ENCODE data around the gene TIGD1.

The TIGD1 gene

DNA sequence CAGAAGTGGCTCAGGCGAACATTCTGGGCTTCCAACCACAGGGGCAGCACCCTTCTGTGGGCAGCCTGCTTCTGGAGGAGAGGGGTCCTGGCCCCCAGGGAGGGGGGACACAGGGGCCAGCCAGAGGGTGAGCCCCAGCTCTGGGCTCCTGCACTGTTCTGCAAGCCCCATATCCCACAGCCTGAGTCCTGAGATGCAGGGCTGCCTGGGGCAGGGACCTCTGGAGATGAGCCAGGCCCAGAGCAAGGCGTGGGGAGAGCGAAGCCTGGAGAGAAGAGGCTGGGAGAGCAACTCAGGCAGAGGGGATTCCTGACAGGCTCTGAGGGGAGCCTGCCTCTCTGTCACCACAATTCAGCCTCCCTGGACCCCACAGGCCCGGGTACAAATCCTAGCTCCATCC is 43.6 kb downstream of the TIGD1 start:
- peaks cover 13 to 35% (median 31%) of the 10 kb centered on the region in 10 experiments; a peak in 19 of 20 replicates for H3K4me1 ChIP-seq
- H3K36me3 ChIP-seq: no peaks in the 10 kb centered on the region
- H3K9ac ChIP-seq: no peak overlapping the region
- H3K4me2 ChIP-seq: no peak overlapping the region
- peaks cover 0 to 25% (median 4%) of the 10 kb centered on the region in 11 experiments; a peak in 10 of 22 replicates for H4K20me1 ChIP-seq
- no peak overlapping the region for H3K27ac ChIP-seq
- peaks cover 37 to 55% (median 52%) of the 10 kb centered on the region in 11 experiments for H3K27me3 ChIP-seq
- TF ChIP-seq Cebpa-rat (IDR thresholded peaks at IDR 0.05): no peak
- H3K4me3 ChIP-seq: no peak overlapping the region
- no peaks in the 10 kb centered on the region for H3K9me3 ChIP-seq (replicated peaks in 1 of 11)

DNA sequence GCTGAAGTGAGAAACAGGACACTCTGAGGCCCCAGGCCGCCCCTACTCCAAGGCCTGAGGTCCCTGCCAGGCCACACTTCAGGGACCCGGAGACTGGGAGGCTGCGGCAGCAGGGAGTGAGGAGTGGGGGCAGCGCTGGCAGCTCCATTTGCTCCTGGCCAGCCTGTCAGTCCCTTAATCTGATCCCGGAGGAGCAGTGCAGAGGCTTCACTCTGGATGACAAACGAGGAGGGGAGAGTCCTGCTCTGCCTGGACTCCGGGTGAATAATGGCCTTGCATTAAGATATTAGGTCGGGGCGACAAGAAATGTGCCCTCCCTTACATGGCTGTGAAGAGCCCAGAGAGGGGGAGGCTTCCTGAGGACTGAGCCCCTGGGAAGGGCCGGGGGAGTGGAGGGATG is 44.5 kb downstream of the TIGD1 start:
- peaks cover 6 to 26% (median 22%) of the 10 kb centered on the region in 10 experiments; a peak in 18 of 20 replicates for H3K4me1 ChIP-seq
- H3K36me3 ChIP-seq: no peaks in the 10 kb centered on the region
- peaks cover 37 to 63% (median 60%) of the 10 kb centered on the region in 11 experiments for H3K27me3 ChIP-seq
- H3K27ac ChIP-seq: no peak overlapping the region
- no peaks in the 10 kb centered on the region for H3K9me3 ChIP-seq (replicated peaks in 1 of 11)
- H4K20me1 ChIP-seq: peaks cover 0 to 24% (median 4%) of the 10 kb centered on the region in 11 experiments; a peak in 9 of 22 replicates
- no peak for TF ChIP-seq Cebpa-rat (IDR thresholded peaks at IDR 0.05)
- H3K4me3 ChIP-seq: no peak overlapping the region
- no peak overlapping the region for H3K9ac ChIP-seq
- no peak overlapping the region for H3K4me2 ChIP-seq

DNA sequence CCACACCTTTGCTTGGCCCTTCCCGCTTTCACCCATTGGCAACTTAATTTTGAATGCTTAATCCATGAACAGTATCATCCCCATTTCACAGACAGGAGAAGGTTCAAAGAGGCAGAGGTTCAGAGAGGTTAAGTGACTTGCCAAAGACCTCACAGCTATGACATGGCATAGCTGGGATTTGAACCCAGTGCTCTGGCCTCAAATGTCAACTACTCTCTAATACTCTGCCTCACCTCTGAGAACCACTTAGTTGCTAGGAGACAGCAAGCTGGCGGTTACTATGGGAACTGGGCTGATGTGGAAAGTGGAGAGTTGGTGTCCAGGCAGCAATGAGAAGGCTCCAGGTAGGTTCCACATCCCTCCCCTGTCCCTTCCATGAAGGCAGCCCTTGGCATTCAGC is 45.9 kb downstream of the TIGD1 start:
- Histone ChIP-seq H3K36me3 (no peaks in the 10 kb centered on the region), H3K27me3 (peaks cover 37 to 69% (median 62%) of the 10 kb centered on the region in 11 experiments), H3K9me3 (replicated peaks in 1 of 11) (no peaks in the 10 kb centered on the region), H4K20me1 (peaks cover 0 to 26% (median 4%) of the 10 kb centered on the region in 11 experiments; a peak in 9 of 22 replicates), H3K27ac (no peak overlapping the region), H3K9ac (no peak overlapping the region), H3K4me1 (peaks cover 6 to 18% (median 17%) of the 10 kb centered on the region in 10 experiments; a peak in 16 of 20 replicates), H3K4me3 (no peak overlapping the region), H3K4me2 (no peak overlapping the region)
- TF ChIP-seq Cebpa-rat (IDR thresholded peaks at IDR 0.05): no peak

DNA sequence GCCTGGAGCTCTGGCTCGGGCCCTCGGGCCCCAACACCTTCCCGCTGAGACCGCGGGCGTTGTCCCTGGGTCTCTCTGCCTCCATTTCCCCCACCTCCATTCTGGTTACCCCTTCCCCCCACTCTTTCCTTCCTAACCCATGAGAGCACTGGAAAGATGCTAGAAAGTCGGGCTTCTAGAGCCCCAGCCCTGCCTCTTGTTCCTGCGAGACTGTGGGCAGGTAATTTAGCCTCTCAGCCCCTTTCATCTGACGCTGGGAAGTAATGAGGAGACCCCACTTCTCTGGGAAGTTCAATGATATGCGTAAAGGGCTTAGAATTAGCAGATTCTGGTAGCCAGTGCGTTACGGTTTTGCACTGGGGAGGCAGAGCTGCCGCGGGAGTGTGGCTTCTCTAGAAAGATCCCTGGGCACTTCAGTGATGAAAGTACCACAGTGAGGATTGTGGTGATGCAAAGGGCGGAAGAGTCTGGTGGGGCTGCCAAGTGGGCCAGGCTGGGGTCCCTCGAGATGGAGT is 46.5 kb downstream of the TIGD1 start:
- Histone ChIP-seq H3K36me3 (no peaks in the 10 kb centered on the region), H3K9me3 (replicated peaks in 1 of 11) (no peaks in the 10 kb centered on the region), H3K4me2 (peak overlapping the region in 7 of 11 experiments; percentile 34 to 57 (median 49); a peak in 7 of 22 replicates), H3K9ac (no peak overlapping the region), H3K4me1 (peaks cover 6 to 18% (median 17%) of the 10 kb centered on the region in 10 experiments; a peak in 16 of 20 replicates), H4K20me1 (peaks cover 0 to 26% (median 4%) of the 10 kb centered on the region in 11 experiments; a peak in 9 of 22 replicates), H3K4me3 (peak overlapping the region in 1 of 10 experiments; percentile 42; a peak in 1 of 20 replicates), H3K27me3 (peaks cover 37 to 69% (median 62%) of the 10 kb centered on the region in 11 experiments), H3K27ac (no peak overlapping the region)
- no peak for TF ChIP-seq Cebpa-rat (IDR thresholded peaks at IDR 0.05)

DNA sequence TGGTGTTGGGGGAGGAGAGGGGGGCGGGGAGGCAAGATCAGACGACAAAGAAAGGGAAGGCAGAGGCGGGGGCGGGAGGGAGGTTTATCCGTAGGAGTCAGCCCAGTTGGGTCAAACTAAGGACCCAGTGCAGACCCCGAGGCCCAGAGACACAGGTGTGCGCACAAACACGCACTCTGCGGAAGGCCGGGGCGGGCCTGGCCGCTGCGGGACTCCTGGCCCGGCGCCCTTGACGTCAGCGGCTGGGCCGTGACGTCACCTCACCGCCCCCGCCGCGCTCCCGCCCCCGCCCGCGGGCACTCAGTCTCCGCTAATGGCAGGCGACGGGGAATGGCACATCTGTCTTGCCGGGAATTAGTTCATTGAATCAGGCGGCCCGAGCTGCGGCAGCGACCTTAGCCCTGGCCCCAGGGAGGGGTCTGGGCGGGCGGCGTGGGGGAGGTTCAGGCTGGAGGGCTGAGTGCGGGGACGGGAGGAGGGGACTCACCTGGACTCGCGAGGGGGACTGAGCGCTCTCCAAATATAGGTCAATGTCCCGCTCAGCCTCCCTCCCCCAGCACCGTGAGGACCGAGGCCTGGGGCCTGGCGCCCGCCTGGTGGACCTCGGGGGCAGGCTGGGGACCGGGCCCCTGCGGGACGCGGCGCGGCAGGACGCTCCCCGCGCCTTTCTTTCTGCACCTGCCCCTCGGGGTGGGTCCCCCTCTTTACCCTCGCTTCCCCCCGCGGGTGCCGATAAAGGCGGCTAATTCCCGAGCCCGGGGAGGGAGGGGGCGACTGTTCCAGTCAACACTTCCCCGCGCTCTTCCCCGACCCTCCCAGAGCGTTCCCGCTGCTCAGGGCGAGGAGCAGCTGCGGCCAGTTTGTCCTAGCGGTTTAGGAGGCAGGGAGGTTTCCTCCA is 47.2 kb downstream of the TIGD1 start:
- Histone ChIP-seq H3K4me1 (peaks cover 6 to 18% (median 17%) of the 10 kb centered on the region in 10 experiments; a peak in 16 of 20 replicates), H3K4me2 (peak overlapping the region in 10 of 11 experiments; percentile 29 to 57 (median 50); a peak in 17 of 22 replicates), H3K9me3 (replicated peaks in 1 of 11) (no peaks in the 10 kb centered on the region), H4K20me1 (peaks cover 0 to 26% (median 4%) of the 10 kb centered on the region in 11 experiments; a peak in 9 of 22 replicates), H3K27ac (no peak overlapping the region), H3K27me3 (peaks cover 37 to 69% (median 62%) of the 10 kb centered on the region in 11 experiments), H3K9ac (no peak overlapping the region), H3K36me3 (no peaks in the 10 kb centered on the region), H3K4me3 (peak overlapping the region in 1 of 10 experiments; percentile 42; a peak in 2 of 20 replicates)
- no peak for TF ChIP-seq Cebpa-rat (IDR thresholded peaks at IDR 0.05)

DNA sequence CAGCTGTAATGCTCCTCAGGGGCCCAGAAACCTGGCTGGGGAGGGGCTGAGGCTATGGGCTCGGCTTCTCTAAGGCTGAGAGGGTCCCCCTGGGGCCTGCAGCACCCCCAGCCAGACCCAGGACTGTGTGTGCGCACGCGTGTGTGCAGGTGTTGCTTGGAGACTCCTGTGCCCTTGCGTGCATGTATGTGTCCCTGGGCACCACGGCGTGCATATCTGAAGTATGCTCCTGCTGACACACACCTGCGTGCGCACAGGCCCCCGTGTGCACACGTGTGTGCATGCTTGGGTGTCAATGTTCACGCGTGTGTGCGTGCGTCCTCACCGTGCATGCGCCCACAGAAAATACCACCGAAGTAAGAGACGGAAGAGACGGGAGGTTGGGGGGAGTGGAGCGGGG is 47.8 kb downstream of the TIGD1 start:
- peaks cover 0 to 26% (median 4%) of the 10 kb centered on the region in 11 experiments; a peak in 9 of 22 replicates for H4K20me1 ChIP-seq
- peak overlapping the region in 7 of 11 experiments; percentile 38 to 67 (median 58); a peak in 10 of 22 replicates for H3K4me2 ChIP-seq
- H3K27ac ChIP-seq: no peak overlapping the region
- no peaks in the 10 kb centered on the region for H3K36me3 ChIP-seq
- H3K4me1 ChIP-seq: peaks cover 6 to 18% (median 17%) of the 10 kb centered on the region in 10 experiments; a peak in 16 of 20 replicates
- H3K27me3 ChIP-seq: peaks cover 37 to 69% (median 62%) of the 10 kb centered on the region in 11 experiments
- H3K9ac ChIP-seq: no peak overlapping the region
- H3K4me3 ChIP-seq: no peak overlapping the region
- TF ChIP-seq Cebpa-rat (IDR thresholded peaks at IDR 0.05): no peak
- H3K9me3 ChIP-seq (replicated peaks in 1 of 11): no peaks in the 10 kb centered on the region

DNA sequence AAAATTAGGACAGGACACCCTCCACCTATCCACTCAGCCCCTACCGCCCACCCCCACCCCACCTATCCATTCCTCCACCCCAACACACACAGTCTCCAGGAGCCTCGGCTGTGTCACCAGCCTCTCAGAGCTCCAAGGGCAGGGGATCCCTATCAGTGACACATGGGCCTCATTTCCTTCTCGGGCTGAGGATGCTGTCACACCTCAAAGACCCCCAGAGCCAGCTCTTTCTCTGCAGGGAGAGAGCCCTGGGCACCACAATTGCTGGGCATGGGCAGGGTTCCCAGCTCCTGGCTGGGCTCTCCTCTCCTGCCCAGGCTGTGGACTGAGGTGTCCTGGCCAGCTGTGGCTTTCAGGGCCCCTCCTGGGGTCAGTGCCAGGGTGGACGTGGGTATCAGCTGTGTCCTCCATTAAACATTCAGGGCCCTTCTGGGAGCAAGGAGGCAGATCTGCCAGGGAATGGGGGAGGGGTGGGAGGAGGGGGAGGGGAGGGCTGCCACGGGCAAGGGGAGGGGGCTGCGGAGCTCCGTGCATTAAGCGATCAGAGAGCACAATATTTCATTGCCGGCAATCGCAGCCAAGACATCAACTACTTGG is 48.5 kb downstream of the TIGD1 start:
- Histone ChIP-seq H3K4me1 (peaks cover 6 to 18% (median 17%) of the 10 kb centered on the region in 10 experiments; a peak in 16 of 20 replicates), H3K36me3 (no peaks in the 10 kb centered on the region), H3K4me2 (no peak overlapping the region; a peak in 2 of 22 replicates), H3K27me3 (peaks cover 37 to 66% (median 60%) of the 10 kb centered on the region in 11 experiments), H3K9me3 (replicated peaks in 1 of 11) (no peaks in the 10 kb centered on the region), H3K27ac (no peak overlapping the region), H3K4me3 (no peak overlapping the region), H3K9ac (no peak overlapping the region), H4K20me1 (peaks cover 0 to 26% (median 4%) of the 10 kb centered on the region in 11 experiments; a peak in 9 of 22 replicates)
- no peak for TF ChIP-seq Cebpa-rat (IDR thresholded peaks at IDR 0.05)

DNA sequence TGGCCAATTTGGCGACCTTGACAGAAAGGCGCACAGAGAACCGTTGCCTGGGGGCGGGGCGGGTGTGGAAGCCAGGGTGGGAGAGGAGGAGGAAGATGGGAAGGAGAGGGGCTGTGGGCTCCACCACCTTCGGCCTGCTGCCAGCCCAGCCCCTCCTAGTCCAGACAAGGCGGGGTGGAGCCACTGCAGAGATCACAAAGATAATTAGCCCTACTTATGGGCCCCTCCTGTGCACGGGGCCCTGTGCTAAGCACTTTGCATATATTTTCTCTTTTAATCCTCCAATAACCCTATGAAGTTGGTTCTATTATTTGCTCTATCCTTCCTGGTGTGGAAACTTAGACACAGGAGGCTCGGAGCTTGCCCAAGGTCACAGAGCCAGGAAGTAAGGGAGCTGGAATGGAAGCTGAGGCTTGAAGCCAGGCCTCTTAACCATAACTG is 49.0 kb downstream of the TIGD1 start:
- no peak overlapping the region for H3K27ac ChIP-seq
- TF ChIP-seq Cebpa-rat (IDR thresholded peaks at IDR 0.05): no peak

More for the DNA sequence above, 49.0 kb downstream of the TIGD1 start:
- Histone ChIP-seq H3K4me1 (peaks cover 6 to 18% (median 17%) of the 10 kb centered on the region in 10 experiments; a peak in 16 of 20 replicates), H3K4me2 (no peak overlapping the region), H3K27me3 (peaks cover 37 to 61% (median 56%) of the 10 kb centered on the region in 11 experiments), H3K4me3 (no peak overlapping the region), H3K36me3 (no peaks in the 10 kb centered on the region), H4K20me1 (peaks cover 0 to 26% (median 4%) of the 10 kb centered on the region in 11 experiments; a peak in 9 of 22 replicates), H3K9me3 (replicated peaks in 1 of 11) (no peaks in the 10 kb centered on the region), H3K9ac (no peak overlapping the region)

Measured in BLaER1 treated with 17β-estradiol and CSF1 and Interleukin-3, amounts not matched to agents 10 nM and 100 nM (cell line).